Measurements from ENCODE around the gene PTPRO.

The PTPRO gene

GRCh38 chr12:15318841-15319240 is 3.5 kb upstream of the PTPRO start:
- no peak for DNase-seq (ENCODE audit: low read depth)
- TF ChIP-seq MAX (IDR thresholded peaks at IDR 0.05; ENCODE audit: low read depth, low read length) (no peak), MYC (IDR thresholded peaks at IDR 0.05; ENCODE audit: low read depth, low read length) (no peak), POLR2A (IDR thresholded peaks at IDR 0.05; ENCODE audit: extremely low read depth, insufficient read length) (no peak)
- TF ChIP-seq, protein P1, sequence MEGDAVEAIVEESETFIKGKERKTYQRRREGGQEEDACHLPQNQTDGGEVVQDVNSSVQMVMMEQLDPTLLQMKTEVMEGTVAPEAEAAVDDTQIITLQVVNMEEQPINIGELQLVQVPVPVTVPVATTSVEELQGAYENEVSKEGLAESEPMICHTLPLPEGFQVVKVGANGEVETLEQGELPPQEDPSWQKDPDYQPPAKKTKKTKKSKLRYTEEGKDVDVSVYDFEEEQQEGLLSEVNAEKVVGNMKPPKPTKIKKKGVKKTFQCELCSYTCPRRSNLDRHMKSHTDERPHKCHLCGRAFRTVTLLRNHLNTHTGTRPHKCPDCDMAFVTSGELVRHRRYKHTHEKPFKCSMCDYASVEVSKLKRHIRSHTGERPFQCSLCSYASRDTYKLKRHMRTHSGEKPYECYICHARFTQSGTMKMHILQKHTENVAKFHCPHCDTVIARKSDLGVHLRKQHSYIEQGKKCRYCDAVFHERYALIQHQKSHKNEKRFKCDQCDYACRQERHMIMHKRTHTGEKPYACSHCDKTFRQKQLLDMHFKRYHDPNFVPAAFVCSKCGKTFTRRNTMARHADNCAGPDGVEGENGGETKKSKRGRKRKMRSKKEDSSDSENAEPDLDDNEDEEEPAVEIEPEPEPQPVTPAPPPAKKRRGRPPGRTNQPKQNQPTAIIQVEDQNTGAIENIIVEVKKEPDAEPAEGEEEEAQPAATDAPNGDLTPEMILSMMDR (IDR thresholded peaks at IDR 0.05; ENCODE audit: low read depth, low read length): no peak
- H3K4me3 ChIP-seq (ENCODE audit: low read depth, low read length): no peak overlapping the region

GRCh38 chr12:15320881-15321280 is 1.4 kb upstream of the PTPRO start:
- no peak for DNase-seq (ENCODE audit: low read depth)
- TF ChIP-seq, protein P1 (IDR thresholded peaks at IDR 0.05; ENCODE audit: low read depth, low read length): no peak
- TF ChIP-seq MYC (IDR thresholded peaks at IDR 0.05; ENCODE audit: low read depth, low read length) (no peak), POLR2A (IDR thresholded peaks at IDR 0.05; ENCODE audit: extremely low read depth, insufficient read length) (no peak), MAX (IDR thresholded peaks at IDR 0.05; ENCODE audit: low read depth, low read length) (no peak)
- no peak overlapping the region for H3K4me3 ChIP-seq (ENCODE audit: low read depth, low read length)

DNA sequence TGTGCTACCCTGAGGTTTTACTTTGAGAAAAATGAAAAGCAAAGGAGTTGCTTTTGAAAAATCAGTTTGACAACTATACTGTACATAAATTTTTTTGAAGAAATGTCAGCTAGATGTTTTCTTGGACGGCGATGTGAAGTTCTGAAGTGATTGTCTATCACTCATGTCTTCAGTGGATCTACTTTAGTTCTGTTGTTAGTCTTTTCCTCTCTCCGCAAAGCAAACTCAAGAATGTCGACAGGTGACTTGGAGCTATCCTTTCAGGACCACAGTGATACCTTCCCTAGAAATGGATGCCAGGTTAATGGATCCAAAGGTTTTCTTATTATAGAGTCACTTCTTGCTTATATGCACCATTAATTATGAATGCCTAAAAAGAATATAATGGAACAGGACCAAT is 1.2 kb downstream of the PTPRO start:
- TF ChIP-seq, protein P1 (IDR thresholded peaks at IDR 0.05; ENCODE audit: low read depth, low read length): no peak
- TF ChIP-seq POLR2A (IDR thresholded peaks at IDR 0.05; ENCODE audit: extremely low read depth, insufficient read length) (no peak), MYC (IDR thresholded peaks at IDR 0.05; ENCODE audit: low read depth, low read length) (no peak), MAX (IDR thresholded peaks at IDR 0.05; ENCODE audit: low read depth, low read length) (no peak)
- no peak overlapping the region for H3K4me3 ChIP-seq (ENCODE audit: low read depth, low read length)
- no peak for DNase-seq (ENCODE audit: low read depth)

GRCh38 chr12:15329891-15330290 is 7.6 kb downstream of the PTPRO start:
- no peak for DNase-seq (ENCODE audit: low read depth)
- TF ChIP-seq MAX (IDR thresholded peaks at IDR 0.05; ENCODE audit: low read depth, low read length) (no peak), POLR2A (IDR thresholded peaks at IDR 0.05; ENCODE audit: extremely low read depth, insufficient read length) (no peak), MYC (IDR thresholded peaks at IDR 0.05; ENCODE audit: low read depth, low read length) (no peak)
- TF ChIP-seq, protein P1 (IDR thresholded peaks at IDR 0.05; ENCODE audit: low read depth, low read length): no peak
- H3K4me3 ChIP-seq (ENCODE audit: low read depth, low read length): no peak overlapping the region

- DNase-seq (ENCODE audit: low read depth): no peak
- H3K4me3 ChIP-seq (ENCODE audit: low read depth, low read length): no peak overlapping the region
- TF ChIP-seq MYC (IDR thresholded peaks at IDR 0.05; ENCODE audit: low read depth, low read length): no peak
- TF ChIP-seq MAX (IDR thresholded peaks at IDR 0.05; ENCODE audit: low read depth, low read length): no peak
Measured at GRCh38 chr12:15334225-15334624, 11.9 kb downstream of the PTPRO start.

DNA sequence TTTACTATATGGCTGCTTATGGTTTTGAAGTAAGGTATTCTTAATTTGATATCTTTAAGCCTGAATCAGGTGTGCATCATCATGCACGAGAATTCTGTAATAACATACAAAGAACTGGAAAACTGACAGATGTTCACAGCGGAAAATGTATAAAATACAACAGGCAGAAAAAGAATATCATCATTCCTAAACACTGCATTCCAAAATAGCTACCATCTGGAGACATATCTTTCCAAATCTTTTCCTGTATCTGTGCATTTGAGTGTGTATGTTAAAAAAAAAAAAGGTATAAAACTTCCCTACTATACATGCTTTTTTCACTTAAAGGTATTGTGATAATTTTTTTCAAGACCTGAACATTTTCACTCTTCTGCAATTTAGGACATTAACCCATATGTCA is 13.7 kb downstream of the PTPRO start:
- no peak overlapping the region for H3K4me3 ChIP-seq (ENCODE audit: low read depth, low read length)
- no peak for TF ChIP-seq MYC (IDR thresholded peaks at IDR 0.05; ENCODE audit: low read depth, low read length)
- TF ChIP-seq, protein P1 (IDR thresholded peaks at IDR 0.05; ENCODE audit: low read depth, low read length): no peak
- TF ChIP-seq POLR2A (IDR thresholded peaks at IDR 0.05; ENCODE audit: extremely low read depth, insufficient read length): no peak
- no peak for TF ChIP-seq MAX (IDR thresholded peaks at IDR 0.05; ENCODE audit: low read depth, low read length)
- no peak for DNase-seq (ENCODE audit: low read depth)

Data from NB4 (cell line).